ENCODE data around the gene HSP90AA1. TPM values are rescaled to one million over a fixed set of nuclear protein-coding genes. Genes with fewer than 3 reads are reported as not detected.

Gene HSP90AA1
- total RNA-seq, 4 donors from 2014 or later, result 240 to 651 (median 430) TPM

DNA sequence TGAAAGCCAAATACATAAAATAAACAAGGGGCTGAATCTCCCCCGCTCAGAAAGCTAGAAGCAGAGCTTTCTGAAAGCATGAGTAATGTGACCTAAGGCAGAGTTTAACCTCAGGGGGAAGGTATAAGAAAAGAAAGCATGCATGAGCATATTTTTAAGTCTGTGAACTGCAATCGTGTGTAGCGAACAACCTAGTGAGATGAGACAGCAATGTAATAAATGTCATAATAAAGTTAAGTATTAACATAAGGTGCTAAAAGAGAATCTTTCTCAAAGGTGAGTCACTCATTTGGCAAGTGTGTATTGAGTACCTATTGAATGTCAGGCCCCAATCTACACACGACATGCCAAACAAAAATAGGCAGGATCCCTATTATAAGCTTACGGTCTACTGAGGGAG lies 38.7 kb upstream of the HSP90AA1 start:
- Histone ChIP-seq H3K36me3 (no peaks in the 10 kb centered on the region), H3K27me3 (no peaks in the 10 kb centered on the region), H3K9me3 (no peaks in the 10 kb centered on the region), H3K4me1 (no peaks in the 10 kb centered on the region), H3K4me3 (no peak overlapping the region), H3K27ac (no peak overlapping the region)
- DNase-seq (ENCODE audit: low spot score in 2 of 2), result no peak
- no peak for TF ChIP-seq POLR2AphosphoS5 (IDR thresholded peaks at IDR 0.05)
- TF ChIP-seq, protein P1, sequence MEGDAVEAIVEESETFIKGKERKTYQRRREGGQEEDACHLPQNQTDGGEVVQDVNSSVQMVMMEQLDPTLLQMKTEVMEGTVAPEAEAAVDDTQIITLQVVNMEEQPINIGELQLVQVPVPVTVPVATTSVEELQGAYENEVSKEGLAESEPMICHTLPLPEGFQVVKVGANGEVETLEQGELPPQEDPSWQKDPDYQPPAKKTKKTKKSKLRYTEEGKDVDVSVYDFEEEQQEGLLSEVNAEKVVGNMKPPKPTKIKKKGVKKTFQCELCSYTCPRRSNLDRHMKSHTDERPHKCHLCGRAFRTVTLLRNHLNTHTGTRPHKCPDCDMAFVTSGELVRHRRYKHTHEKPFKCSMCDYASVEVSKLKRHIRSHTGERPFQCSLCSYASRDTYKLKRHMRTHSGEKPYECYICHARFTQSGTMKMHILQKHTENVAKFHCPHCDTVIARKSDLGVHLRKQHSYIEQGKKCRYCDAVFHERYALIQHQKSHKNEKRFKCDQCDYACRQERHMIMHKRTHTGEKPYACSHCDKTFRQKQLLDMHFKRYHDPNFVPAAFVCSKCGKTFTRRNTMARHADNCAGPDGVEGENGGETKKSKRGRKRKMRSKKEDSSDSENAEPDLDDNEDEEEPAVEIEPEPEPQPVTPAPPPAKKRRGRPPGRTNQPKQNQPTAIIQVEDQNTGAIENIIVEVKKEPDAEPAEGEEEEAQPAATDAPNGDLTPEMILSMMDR (IDR thresholded peaks at IDR 0.05), result no peak
- no peak for TF ChIP-seq POLR2A (IDR thresholded peaks at IDR 0.05)
- WGBS, result 50% methylated on average over 5 of the region's 5 CpGs

DNA sequence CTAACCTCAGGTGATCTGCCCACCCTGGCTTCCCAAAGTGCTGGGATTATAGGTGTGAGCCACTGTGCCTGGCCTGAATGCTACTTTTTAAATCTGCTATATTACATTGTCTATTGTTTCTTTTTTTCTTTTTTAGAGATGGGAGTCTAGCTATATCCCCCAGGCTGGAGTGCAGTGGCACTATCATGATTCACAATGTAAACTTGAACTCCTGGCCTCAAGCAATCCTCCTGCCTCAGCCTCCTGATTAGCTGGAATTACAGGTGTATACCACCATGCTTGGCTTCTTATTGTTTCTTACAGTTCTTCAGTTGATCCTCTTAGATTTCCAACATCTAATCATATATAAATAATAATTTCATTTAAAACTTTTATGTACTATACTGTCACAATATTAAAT lies 37.6 kb upstream of the HSP90AA1 start:
- no peaks in the 10 kb centered on the region for H3K4me1 ChIP-seq
- H3K27me3 ChIP-seq, result no peaks in the 10 kb centered on the region
- H3K36me3 ChIP-seq, result no peaks in the 10 kb centered on the region
- no peak overlapping the region for H3K27ac ChIP-seq
- no peak for DNase-seq (ENCODE audit: low spot score in 2 of 2)
- H3K4me3 ChIP-seq, result no peak overlapping the region
- H3K9me3 ChIP-seq, result no peaks in the 10 kb centered on the region
- no peak for TF ChIP-seq POLR2A (IDR thresholded peaks at IDR 0.05)
- TF ChIP-seq, protein P1 (IDR thresholded peaks at IDR 0.05), result no peak
- TF ChIP-seq POLR2AphosphoS5 (IDR thresholded peaks at IDR 0.05), result no peak
- TF ChIP-seq EP300 (IDR thresholded peaks at IDR 0.05), result no peak

DNA sequence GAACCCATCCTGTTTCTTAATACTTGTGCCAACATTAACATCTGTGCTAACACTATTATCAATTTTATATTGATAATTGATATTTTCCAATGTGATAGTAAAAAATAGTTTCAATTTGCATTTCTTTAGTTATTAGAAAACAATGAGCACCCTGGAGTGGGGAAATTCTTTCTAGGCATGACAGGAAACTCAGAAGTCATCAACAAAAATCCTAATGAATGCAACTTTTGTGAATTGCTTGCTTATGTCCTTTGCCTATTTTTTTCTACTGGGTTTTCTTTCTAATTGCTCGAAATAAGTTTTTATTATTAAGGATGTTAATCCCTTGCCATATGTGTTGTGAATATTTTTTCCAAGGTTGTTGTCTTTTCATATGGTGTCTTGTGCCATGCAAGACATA lies 34.7 kb upstream of the HSP90AA1 start:
- DNase-seq (ENCODE audit: low spot score in 2 of 2), result no peak
- no peaks in the 10 kb centered on the region for H3K27me3 ChIP-seq
- no peaks in the 10 kb centered on the region for H3K4me1 ChIP-seq
- no peaks in the 10 kb centered on the region for H3K9me3 ChIP-seq
- no peak overlapping the region for H3K27ac ChIP-seq
- H3K36me3 ChIP-seq, result no peaks in the 10 kb centered on the region
- TF ChIP-seq POLR2A (IDR thresholded peaks at IDR 0.05) (no peak), POLR2AphosphoS5 (IDR thresholded peaks at IDR 0.05) (no peak), EP300 (IDR thresholded peaks at IDR 0.05) (no peak)
- TF ChIP-seq, protein P1 (IDR thresholded peaks at IDR 0.05), result no peak
- WGBS, result 87% methylated on average over 1 of the region's 1 CpG
- H3K4me3 ChIP-seq, result no peak overlapping the region

DNA sequence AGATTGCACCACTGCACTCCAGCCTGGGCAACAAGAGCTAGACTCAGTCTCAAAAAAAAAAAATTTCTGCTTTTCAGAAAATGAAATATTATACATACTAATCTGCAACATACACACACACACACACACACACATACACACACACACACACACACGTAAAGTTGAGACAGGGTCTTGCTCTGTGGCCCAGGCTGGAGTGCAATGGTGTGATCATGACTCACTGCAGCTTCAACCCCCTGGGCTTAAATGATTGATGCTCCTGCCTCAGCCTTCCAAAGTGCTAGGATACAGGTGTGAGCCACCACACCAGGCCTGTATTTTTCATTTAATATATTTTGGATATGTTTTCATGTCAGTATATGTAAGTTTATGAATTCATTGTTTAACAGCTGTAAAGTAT lies 34.0 kb upstream of the HSP90AA1 start:
- Histone ChIP-seq H3K4me1 (no peaks in the 10 kb centered on the region), H3K27ac (no peak overlapping the region), H3K27me3 (no peaks in the 10 kb centered on the region), H3K36me3 (no peaks in the 10 kb centered on the region), H3K9me3 (no peaks in the 10 kb centered on the region), H3K4me3 (no peak overlapping the region)
- TF ChIP-seq EP300 (IDR thresholded peaks at IDR 0.05) (no peak), POLR2AphosphoS5 (IDR thresholded peaks at IDR 0.05) (no peak), POLR2A (IDR thresholded peaks at IDR 0.05) (no peak)
- TF ChIP-seq, protein P1 (IDR thresholded peaks at IDR 0.05), result no peak
- DNase-seq (ENCODE audit: low spot score in 2 of 2), result no peak
- 78% methylated on average over 1 of the region's 1 CpG for WGBS

DNA sequence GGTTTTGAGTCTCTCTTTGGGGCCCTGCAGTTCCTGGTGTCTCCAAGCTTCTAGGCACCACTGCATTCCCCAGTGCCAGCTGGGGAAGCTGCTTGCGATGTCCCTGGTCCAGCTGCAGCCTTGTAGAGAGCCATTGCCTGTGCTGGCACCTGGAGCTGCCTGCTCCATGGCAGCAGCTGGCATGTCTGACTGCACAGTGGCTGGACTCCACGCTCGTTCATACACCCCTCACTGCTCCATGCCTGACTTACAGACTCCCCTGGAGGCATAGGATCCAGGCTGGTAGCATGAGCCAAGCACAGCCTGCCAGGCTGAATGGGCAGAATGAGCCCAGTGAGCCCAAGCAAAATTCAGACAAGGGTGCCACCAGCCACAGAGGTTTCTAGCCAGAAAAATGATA lies 31.0 kb upstream of the HSP90AA1 start:
- DNase-seq (ENCODE audit: low spot score in 2 of 2), result no peak
- 80% methylated on average over 3 of the region's 3 CpGs for WGBS

More for the DNA sequence above, 31.0 kb upstream of the HSP90AA1 start:
- Histone ChIP-seq H3K4me1 (no peaks in the 10 kb centered on the region), H3K4me3 (no peak overlapping the region), H3K9me3 (no peaks in the 10 kb centered on the region), H3K27ac (no peak overlapping the region), H3K36me3 (no peaks in the 10 kb centered on the region), H3K27me3 (no peaks in the 10 kb centered on the region)
- no peak for TF ChIP-seq POLR2A (IDR thresholded peaks at IDR 0.05)
- TF ChIP-seq, protein P1 (IDR thresholded peaks at IDR 0.05), result no peak
- TF ChIP-seq POLR2AphosphoS5 (IDR thresholded peaks at IDR 0.05), result no peak

All from suprapubic skin (tissue), 4 donors.